Keratinocyte (primary cell): ENCODE results near the gene GGTLC2. TPM values are rescaled to one million over a fixed set of nuclear protein-coding genes. Genes with fewer than 3 reads are reported as not detected.

Experiments used
- DNase-seq: peaks from one replicate; pipeline ENCODE4 v3.0.0-alpha.2; 2011; ENCODE audit warnings: low read depth, missing footprints, low spot score
- FAIRE-seq: peaks from 2 replicates; lab custom pipeline; 2011; peaks lifted over from hg19 to GRCh38; lab: Jason Lieb, UNC
- H2AFZ ChIP-seq: 2 replicates; pipeline ENCODE4 v1.6.0; 2012; ENCODE audit warnings: low read length, control low read depth, inconsistent platforms; ENCODE audit not compliant: control insufficient read depth
- H3K27ac ChIP-seq: 2 replicates; pipeline ENCODE4 v1.5.1; 2011; ENCODE audit warnings: low read length; ENCODE audit not compliant: control insufficient read depth, insufficient read depth
- H3K27me3 ChIP-seq: 3 replicates; pipeline ENCODE4 v1.6.0; 2011; ENCODE audit warnings: low read length; ENCODE audit not compliant: control insufficient read depth, insufficient read depth; ENCODE audit errors: extremely low read depth
- H3K36me3 ChIP-seq, 2 experiments: 2 replicates in 1 of 2; 3 replicates in 1 of 2; pipeline ENCODE4 v1.5.1; 2011; ENCODE audit warnings: low read length in 2 of 2, mild to moderate bottlenecking in 1 of 2; ENCODE audit not compliant: control insufficient read depth in 2 of 2, insufficient read depth in 2 of 2; ENCODE audit errors: extremely low read depth in 1 of 2
- H3K4me1 ChIP-seq: 3 replicates; pipeline ENCODE4 v1.5.1; 2011; ENCODE audit warnings: low read length; ENCODE audit not compliant: control insufficient read depth, insufficient read depth; ENCODE audit errors: extremely low read depth
- H3K4me2 ChIP-seq: 3 replicates; pipeline ENCODE4 v1.6.0; 2011; ENCODE audit warnings: low read depth, low read length; ENCODE audit not compliant: control insufficient read depth, insufficient read depth; ENCODE audit errors: extremely low read depth
- H3K4me3 ChIP-seq, 3 experiments: fragments of 200-600 bp in 1 of 3; sonication (generic) in 1 of 3; 2 replicates in 2 of 3; 3 replicates in 1 of 3; pipeline ENCODE4 v1.5.1; 2011 to 2016; ENCODE audit warnings: low read length in 3 of 3, mild to moderate bottlenecking in 3 of 3, control low read depth in 2 of 3, inconsistent platforms in 1 of 3, low read depth in 1 of 3, mixed read lengths in 1 of 3, mixed run types in 1 of 3, moderate library complexity in 1 of 3; ENCODE audit not compliant: control insufficient read depth in 2 of 3, insufficient read depth in 2 of 3; ENCODE audit errors: extremely low read depth in 1 of 3
- H3K79me2 ChIP-seq: 2 replicates; pipeline ENCODE4 v1.6.0; 2012; ENCODE audit warnings: low read length; ENCODE audit not compliant: control insufficient read depth, insufficient read depth
- H3K9ac ChIP-seq: 3 replicates; pipeline ENCODE4 v1.6.0; 2011; ENCODE audit warnings: low read length; ENCODE audit not compliant: control insufficient read depth, insufficient read depth; ENCODE audit errors: extremely low read depth
- H3K9me1 ChIP-seq: 3 replicates; pipeline ENCODE4 v1.6.0; 2011; ENCODE audit warnings: low read length; ENCODE audit not compliant: control insufficient read depth, insufficient read depth; ENCODE audit errors: extremely low read depth
- H3K9me3 ChIP-seq: 2 replicates; pipeline ENCODE4 v1.5.1; 2012; ENCODE audit warnings: low read depth, low read length; ENCODE audit not compliant: control insufficient read depth
- H4K20me1 ChIP-seq: 3 replicates; pipeline ENCODE4 v1.6.0; 2011; ENCODE audit warnings: low read length; ENCODE audit not compliant: control insufficient read depth, insufficient read depth; ENCODE audit errors: extremely low read depth
- CTCF ChIP-seq, 3 experiments: IDR thresholded peaks in 1 of 3; conservative IDR thresholded peaks in 1 of 3; optimal IDR thresholded peaks in 1 of 3; 2 replicates in 2 of 3; 3 replicates in 1 of 3; pipeline versions ENCODE3 to v1.5.1; 2011; ENCODE audit warnings: low read length in 3 of 3, mild to moderate bottlenecking in 3 of 3, moderate library complexity in 2 of 3, control low read depth in 1 of 3, inconsistent platforms in 1 of 3; ENCODE audit not compliant: insufficient read depth in 2 of 3; ENCODE audit errors: extremely low read depth in 1 of 3
- EZH2 ChIP-seq: IDR thresholded peaks from one replicate; pipeline ENCODE4 v1.6.1; 2012; ENCODE audit warnings: inconsistent platforms, mild to moderate bottlenecking, low read length, moderate library complexity
- dilution Hi-C: fragments of 300-500 bp; cut with MboI; formaldehyde crosslinking; loops from one replicate; pipeline ENCODE4 v1.7.0; 2020; ENCODE audit warnings: low sequenced_read_pairs; ENCODE audit not compliant: extremely low pct_ligation_motif_present
- polyA plus RNA-seq, 5 experiments: library from polyadenylated mRNA; depleted of rRNA in 3 of 5; stranded (reverse) in 3 of 5; stranded (forward) in 1 of 5; unstranded in 1 of 5; fragments of >200 nt; gene quantifications; 1 replicate in 1 of 5; 2 replicates in 3 of 5; 3 replicates in 1 of 5; pipeline versions ENCODE4 v1.2.1 to v1.2.3, GENCODE V29; 2011 to 2012; ENCODE audit warnings: missing spikeins in 2 of 5, low read depth in 1 of 5, low replicate concordance in 1 of 5

GGTLC2 gene
- polyA plus RNA-seq, 1 donor (not counting 4 experiments of a cell fraction or from before 2014, with no cell fraction given) = not detected

DNA sequence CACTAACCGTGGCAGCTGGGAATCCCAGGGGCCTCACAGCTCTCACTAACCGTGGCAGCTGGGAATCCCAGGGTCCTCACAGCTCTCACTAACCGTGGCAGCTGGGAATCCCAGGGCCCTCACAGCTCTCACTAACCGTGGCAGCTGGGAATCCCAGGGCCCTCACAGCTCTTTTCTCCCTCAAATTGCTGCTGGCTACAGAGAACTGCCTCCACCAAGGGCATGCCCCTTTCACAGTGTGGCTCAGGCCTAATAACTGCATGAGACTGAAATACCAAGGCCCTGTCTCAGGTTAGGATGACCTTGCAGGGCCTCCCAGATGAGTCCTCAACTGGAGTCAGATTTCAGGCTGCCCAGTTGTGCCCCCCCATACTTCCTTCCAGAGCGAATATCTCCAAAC, 35.1 kb upstream of the GGTLC2 start:
- Histone ChIP-seq H3K4me3 (no peak overlapping the region), H3K36me3 (no peaks in the 10 kb centered on the region), H3K9me3 (no peaks in the 10 kb centered on the region), H3K27ac (no peak overlapping the region), H4K20me1 (no peaks in the 10 kb centered on the region), H3K79me2 (no peaks in the 10 kb centered on the region), H2AFZ (no peak overlapping the region), H3K4me2 (no peak overlapping the region), H3K9me1 (no peaks in the 10 kb centered on the region), H3K27me3 (no peaks in the 10 kb centered on the region), H3K9ac (no peak overlapping the region), H3K4me1 (no peaks in the 10 kb centered on the region)
- no peak for DNase-seq
- TF ChIP-seq CTCF (optimal IDR thresholded peaks at IDR 0.05 in 1 of 3, IDR thresholded peaks at IDR 0.05 in 1 of 3, conservative IDR thresholded peaks at IDR 0.05 in 1 of 3; ENCODE audit: extremely low read depth in 1 of 3, insufficient read depth in 2 of 3, low read length in 3 of 3) = no peak
- TF ChIP-seq EZH2 = no peak
- dilution Hi-C loops = no loop called here
- no peak for FAIRE-seq

DNA sequence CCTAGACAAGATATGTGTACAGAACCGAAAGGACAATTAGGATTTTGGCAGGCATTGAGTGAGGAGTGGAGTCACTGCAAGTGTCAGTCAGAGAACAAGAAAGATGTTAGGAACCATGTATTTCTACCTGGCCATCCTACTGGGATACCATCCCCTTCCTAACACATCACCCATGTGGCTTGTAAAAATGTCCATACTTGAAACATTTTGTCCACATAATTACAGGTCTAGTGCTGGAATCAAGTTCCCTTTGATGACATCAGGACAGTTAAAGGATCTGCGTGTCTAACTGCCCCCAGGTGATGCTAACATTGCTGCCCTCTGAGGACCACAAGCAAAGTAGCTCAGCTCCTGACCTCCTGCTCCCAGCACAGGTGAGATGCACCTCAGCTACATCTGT, 31.9 kb upstream of the GGTLC2 start:
- H3K4me2 ChIP-seq = no peak overlapping the region
- H3K27ac ChIP-seq = no peak overlapping the region
- no peak overlapping the region for H3K4me3 ChIP-seq
- no peaks in the 10 kb centered on the region for H3K36me3 ChIP-seq
- no peak overlapping the region for H3K9ac ChIP-seq
- TF ChIP-seq CTCF (optimal IDR thresholded peaks at IDR 0.05 in 1 of 3, IDR thresholded peaks at IDR 0.05 in 1 of 3, conservative IDR thresholded peaks at IDR 0.05 in 1 of 3; ENCODE audit: extremely low read depth in 1 of 3, insufficient read depth in 2 of 3, low read length in 3 of 3) = no peak
- no peak for TF ChIP-seq EZH2
- H2AFZ ChIP-seq = no peak overlapping the region
- H4K20me1 ChIP-seq = no peaks in the 10 kb centered on the region
- no peaks in the 10 kb centered on the region for H3K9me1 ChIP-seq
- FAIRE-seq = no peak
- H3K4me1 ChIP-seq = no peaks in the 10 kb centered on the region
- H3K9me3 ChIP-seq = no peaks in the 10 kb centered on the region
- no peaks in the 10 kb centered on the region for H3K27me3 ChIP-seq
- DNase-seq = no peak
- dilution Hi-C loops = no loop called here
- H3K79me2 ChIP-seq = no peaks in the 10 kb centered on the region
